HG03565 (cell line): ENCODE measurements around the gene ATG9A.

Experiments used
- ATAC-seq: cut with Tn5 transposase; IDR thresholded peaks from one replicate; pipeline ENCODE4 v1.9.1; 2021; ENCODE audit warnings: mild to moderate bottlenecking, moderate library complexity; ENCODE audit not compliant: unreplicated experiment

Gene ATG9A

GRCh38 chr2:219223831-219224610 is 5.4 kb downstream of the ATG9A start:
- ATAC-seq = no peak

GRCh38 chr2:219221957-219222518 is 7.4 kb downstream of the ATG9A start:
- no peak for ATAC-seq

- ATAC-seq = no peak
Measured at GRCh38 chr2:219220652-219221402, 8.6 kb downstream of the ATG9A start.

GRCh38 chr2:219219784-219220532 is 9.5 kb downstream of the ATG9A start:
- ATAC-seq = no peak

- peak; percentile 44 for ATAC-seq
Measured at GRCh38 chr2:219218732-219219701, 10.4 kb downstream of the ATG9A start, which contains the start of gene ABCB6. ABCB6 (minus strand) TSS chr2:219218958; CDS start chr2:219218673, 285 bp downstream.

GRCh38 chr2:219218217-219218731 is 11.2 kb downstream of the ATG9A start:
- peak; percentile 5 for ATAC-seq

GRCh38 chr2:219216535-219216915 is 12.9 kb downstream of the ATG9A start:
- no peak for ATAC-seq

GRCh38 chr2:219215871-219216534 is 13.4 kb downstream of the ATG9A start:
- ATAC-seq = no peak

GRCh38 chr2:219214786-219215185 is 14.7 kb downstream of the ATG9A start:
- ATAC-seq = no peak

- ATAC-seq = no peak
Measured at GRCh38 chr2:219214141-219214540, 15.3 kb downstream of the ATG9A start.

GRCh38 chr2:219213486-219214071 is 15.9 kb downstream of the ATG9A start:
- no peak for ATAC-seq

GRCh38 chr2:219213026-219213415 is 16.4 kb downstream of the ATG9A start:
- ATAC-seq = no peak

- no peak for ATAC-seq
Measured at GRCh38 chr2:219210886-219211362, 18.5 kb downstream of the ATG9A start.

- no peak for ATAC-seq
Measured at GRCh38 chr2:219210196-219210885, 19.1 kb downstream of the ATG9A start.

- no peak for ATAC-seq
Measured at GRCh38 chr2:219209236-219210195, 19.9 kb downstream of the ATG9A start.

- ATAC-seq = no peak
Measured at GRCh38 chr2:219207884-219208740, 21.3 kb downstream of the ATG9A start.
